H1 (cell line): ENCODE results near the gene CRY1. TPM values are rescaled to one million over a fixed set of nuclear protein-coding genes. Genes with fewer than 3 reads are reported as not detected.

Experiments used
- ASH2L ChIP-seq: fragments of 200-600, 300-600 bp; sonication (generic); IDR thresholded peaks from one replicate; pipeline ENCODE4 v1.7.1; 2017; ENCODE audit warnings: low read length
- KDM1A ChIP-seq: fragments of 200-600, 300-600 bp; sonication (generic); IDR thresholded peaks from 2 replicates; pipeline ENCODE4 v1.7.1; 2016; ENCODE audit warnings: mild to moderate bottlenecking, low read length, borderline replicate concordance
- RXRA ChIP-seq: IDR thresholded peaks from 2 replicates; pipeline ENCODE4 v1.6.1; 2011; ENCODE audit warnings: low read depth, mild to moderate bottlenecking, low read length, moderate library complexity; ENCODE audit not compliant: insufficient read depth
- SIN3A ChIP-seq, 2 experiments: IDR thresholded peaks in 1 of 2; conservative IDR thresholded peaks in 1 of 2; 2 replicates each; pipeline ENCODE4 v1.6.1; 2011 to 2012; ENCODE audit warnings: low read length in 2 of 2, improper control_type of control experiment in 1 of 2, low read depth in 1 of 2, mild to moderate bottlenecking in 1 of 2
- polyA plus RNA-seq, 7 experiments: library from polyadenylated mRNA; depleted of rRNA in 3 of 7; stranded (reverse) in 5 of 7; unstranded in 2 of 7; fragments of >200 nt in 5 of 7; fragments of 200-250 nt in 2 of 7; gene quantifications; 1 replicate in 5 of 7; 2 replicates in 1 of 7; 4 replicates in 1 of 7; pipeline versions ENCODE4 v1.2.1 to v1.2.3, GENCODE V29; 2011 to 2013; ENCODE audit warnings: missing spikeins in 2 of 7, mixed read lengths in 2 of 7
- total RNA-seq: library from RNA; stranded (reverse); fragmentation: NEBNext Ultra II Directional; extraction: Animal tissue kit (Norgen Biotek cat#: 25700); gene quantifications from 2 replicates; pipeline ENCODE4 v1.2.1, GENCODE V29; 2021

Gene CRY1
- total and polyA plus RNA-seq, 2 of the 8 experiments (the other 6 are each of a cell fraction or from before 2014, with no cell fraction given) = 13.6 to 25.1 TPM

DNA sequence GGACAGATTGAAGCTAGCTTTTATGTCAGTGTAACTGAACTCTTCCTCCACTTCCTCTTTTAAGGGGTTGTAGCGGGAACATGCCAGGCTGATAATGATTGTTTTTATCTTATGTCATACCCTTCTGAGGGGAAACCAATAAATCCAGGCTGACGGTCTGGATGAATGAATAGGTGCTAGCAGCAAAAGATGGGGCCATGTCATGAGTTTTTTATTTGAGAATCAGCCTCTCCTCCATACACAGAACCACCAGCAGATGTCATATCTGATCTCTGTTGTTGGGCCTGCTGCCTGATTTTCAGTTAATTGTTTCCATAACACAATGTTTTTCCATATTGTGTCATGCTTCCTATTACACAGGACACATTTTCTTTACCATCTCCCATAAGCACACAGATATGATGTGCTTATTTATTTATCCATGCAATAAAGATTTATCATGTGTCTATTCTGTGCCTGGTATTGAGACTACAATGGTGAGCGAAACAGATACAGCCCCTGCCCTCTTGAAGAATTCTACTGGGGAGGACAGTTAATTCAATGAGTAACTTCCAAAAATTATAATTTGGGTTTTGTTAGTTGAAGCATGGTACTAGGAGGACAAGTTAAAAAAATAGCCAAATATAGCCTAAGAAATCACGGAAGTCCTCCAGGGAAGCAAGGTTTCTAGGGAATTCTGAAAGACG, 33.6 kb upstream of the CRY1 start (continued):
- TF ChIP-seq RXRA (no peak), SIN3A (conservative IDR thresholded peaks at IDR 0.05 in 1 of 2, IDR thresholded peaks at IDR 0.05 in 1 of 2; ENCODE audit: low read depth in 1 of 2, low read length in 2 of 2) (no peak), ASH2L (no peak), KDM1A (no peak)
